Esophagus muscularis mucosa (tissue), 4 donors: ENCODE results near the gene CCL2. TPM values are rescaled to one million over a fixed set of nuclear protein-coding genes. Genes with fewer than 3 reads are reported as not detected.

ENCODE experiments used
- DNase-seq: peaks from one replicate; pipeline ENCODE4 v3.0.0-alpha.2; 2017; ENCODE audit errors: extremely low spot score
- H3K27ac ChIP-seq, 4 donors: fragments of 200-600 bp; sonication (generic); replicated peaks in 1 of 4; 1 replicate in 3 of 4; 2 replicates in 1 of 4; pipeline ENCODE4 v1.5.1; 2016 to 2019; ENCODE audit warnings: mild to moderate bottlenecking in 1 of 4
- H3K27me3 ChIP-seq, 4 donors: fragments of 200-600 bp; sonication (generic); one replicate each; pipeline versions ENCODE4 v1.5.1 to v1.6.0; 2016 to 2019
- H3K36me3 ChIP-seq, 4 donors: fragments of 200-600 bp; sonication (generic); one replicate each; pipeline ENCODE4 v1.5.1; 2016 to 2019
- H3K4me1 ChIP-seq, 4 donors: fragments of 200-600 bp; sonication (generic); one replicate each; pipeline ENCODE4 v1.5.1; 2016 to 2019
- H3K4me3 ChIP-seq, 4 donors: fragments of 200-600 bp; sonication (generic); 1 replicate in 2 of 4; 2 replicates in 2 of 4; pipeline ENCODE4 v1.5.1; 2016 to 2019; ENCODE audit warnings: mild to moderate bottlenecking in 4 of 4, moderate library complexity in 1 of 4
- H3K9me3 ChIP-seq, 4 donors: fragments of 200-600 bp; sonication (generic); 1 replicate in 3 of 4; 2 replicates in 1 of 4; pipeline ENCODE4 v1.5.1; 2016 to 2019
- EP300 ChIP-seq: sonication (generic); formaldehyde crosslinking; IDR thresholded peaks from one replicate; pipeline ENCODE4 v1.6.1; 2017; ENCODE audit warnings: antibody characterized with exemption
- POLR2A ChIP-seq: fragments of 450-650 bp; IDR thresholded peaks from one replicate; pipeline ENCODE4 v1.6.1; 2017; ENCODE audit warnings: antibody characterized with exemption, moderate library complexity, mild to moderate bottlenecking, low read depth
- POLR2AphosphoS5 ChIP-seq, 2 donors: sonication (generic); formaldehyde crosslinking; IDR thresholded peaks; one replicate each; pipeline ENCODE4 v1.6.1; 2017; ENCODE audit warnings: antibody characterized with exemption in 2 of 2
- WGBS: methylation state at CpG from one replicate; pipeline ENCODE4 v1.1.5; 2018; 5-methylcytosine and 5-hydroxymethylcytosine counted together
- intact Hi-C: fragments of 100-400 bp; cut with DNase I; formaldehyde crosslinking; loops from one replicate; pipeline ENCODE4 v1.15.1; 2023
- total RNA-seq, 4 donors: library from RNA; depleted of rRNA; stranded (reverse); fragments of >200 nt; gene quantifications; one replicate each; pipeline versions ENCODE4 v1.1.0 to v1.2.1, GENCODE V29; 2016
- TF ChIP-seq, protein P1 (sequence below), 3 experiments: fragments of 200-600 bp in 2 of 3; fragments of 450-650 bp in 1 of 3; sonication (generic) in 2 of 3; IDR thresholded peaks; one replicate each; pipeline ENCODE4 v1.5.1; 2017 to 2019; ENCODE audit warnings: antibody characterized with exemption in 3 of 3, mild to moderate bottlenecking in 2 of 3, moderate library complexity in 1 of 3

Gene CCL2
- total RNA-seq, 4 donors from 2014 or later: 7.1 to 514 (median 20.8) TPM

DNA sequence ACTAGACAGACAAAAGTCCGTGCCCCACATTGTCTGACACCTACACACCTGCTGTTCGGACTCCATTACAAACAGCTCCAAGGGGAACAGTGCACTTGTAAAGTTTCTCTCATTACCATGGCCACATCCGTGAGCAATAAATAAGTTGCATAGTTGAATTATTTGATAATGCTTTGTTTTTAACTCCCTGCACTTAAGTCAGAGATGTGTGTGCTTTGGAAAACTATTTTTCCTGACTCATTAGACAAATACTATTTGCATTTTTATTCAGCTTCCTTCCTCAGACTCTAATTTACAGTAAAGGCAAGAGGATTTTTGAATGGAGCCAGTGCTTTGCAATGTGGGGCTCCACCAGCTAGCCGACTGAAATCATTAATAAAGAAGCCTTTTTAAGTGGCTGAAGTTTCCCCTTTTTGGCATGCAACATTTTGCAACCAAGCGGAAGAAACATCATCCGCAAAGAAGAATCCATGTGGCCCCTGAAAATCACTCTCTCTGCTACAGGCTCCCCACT, 6.5 kb upstream of the CCL2 start:
- peaks cover 61 to 79% (median 68%) of the 10 kb centered on the region in 4 donors for H3K4me1 ChIP-seq
- H3K27ac ChIP-seq: peak overlapping the region; percentile 84 to 85 (median 84)
- intact Hi-C loops: no loop called here
- TF ChIP-seq POLR2A: no peak
- peak in 1 of 2 donors; percentile 52 for TF ChIP-seq POLR2AphosphoS5 (IDR thresholded peaks at IDR 0.05)
- no peak for DNase-seq
- H3K9me3 ChIP-seq: no peaks in the 10 kb centered on the region
- H3K36me3 ChIP-seq: no peaks in the 10 kb centered on the region
- no peak overlapping the region for H3K4me3 ChIP-seq
- H3K27me3 ChIP-seq: no peaks in the 10 kb centered on the region
- 41% methylated on average over 6 of the region's 6 CpGs for WGBS

DNA sequence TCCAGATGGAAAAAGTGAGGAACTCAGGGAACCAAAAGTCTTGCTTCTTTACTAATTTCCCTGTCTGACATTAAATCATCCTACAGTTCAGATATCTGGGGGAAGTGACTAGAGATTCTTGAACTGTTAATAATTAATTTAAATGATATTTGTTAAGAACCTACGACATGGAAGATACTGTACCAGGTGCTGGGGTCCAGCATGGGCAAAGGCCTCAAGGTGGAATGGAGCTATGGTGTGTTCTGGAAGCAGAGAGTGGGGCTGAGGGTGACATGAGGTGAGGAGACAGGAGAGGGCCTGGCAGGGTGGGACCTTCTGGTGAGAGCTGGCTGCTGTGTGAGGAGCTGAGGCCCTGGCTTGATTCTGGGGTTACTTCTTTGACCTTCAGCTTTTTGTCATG, 6.0 kb upstream of the CCL2 start:
- Histone ChIP-seq H3K27me3 (no peaks in the 10 kb centered on the region), H3K4me3 (no peak overlapping the region), H3K4me1 (peaks cover 66 to 79% (median 69%) of the 10 kb centered on the region in 4 donors), H3K36me3 (no peaks in the 10 kb centered on the region), H3K9me3 (no peaks in the 10 kb centered on the region), H3K27ac (peak overlapping the region; percentile 84 to 85 (median 84))
- no peak for DNase-seq
- WGBS: 83% methylated on average over 1 of the region's 1 CpG
- intact Hi-C loops: no loop called here
- TF ChIP-seq, protein P1, sequence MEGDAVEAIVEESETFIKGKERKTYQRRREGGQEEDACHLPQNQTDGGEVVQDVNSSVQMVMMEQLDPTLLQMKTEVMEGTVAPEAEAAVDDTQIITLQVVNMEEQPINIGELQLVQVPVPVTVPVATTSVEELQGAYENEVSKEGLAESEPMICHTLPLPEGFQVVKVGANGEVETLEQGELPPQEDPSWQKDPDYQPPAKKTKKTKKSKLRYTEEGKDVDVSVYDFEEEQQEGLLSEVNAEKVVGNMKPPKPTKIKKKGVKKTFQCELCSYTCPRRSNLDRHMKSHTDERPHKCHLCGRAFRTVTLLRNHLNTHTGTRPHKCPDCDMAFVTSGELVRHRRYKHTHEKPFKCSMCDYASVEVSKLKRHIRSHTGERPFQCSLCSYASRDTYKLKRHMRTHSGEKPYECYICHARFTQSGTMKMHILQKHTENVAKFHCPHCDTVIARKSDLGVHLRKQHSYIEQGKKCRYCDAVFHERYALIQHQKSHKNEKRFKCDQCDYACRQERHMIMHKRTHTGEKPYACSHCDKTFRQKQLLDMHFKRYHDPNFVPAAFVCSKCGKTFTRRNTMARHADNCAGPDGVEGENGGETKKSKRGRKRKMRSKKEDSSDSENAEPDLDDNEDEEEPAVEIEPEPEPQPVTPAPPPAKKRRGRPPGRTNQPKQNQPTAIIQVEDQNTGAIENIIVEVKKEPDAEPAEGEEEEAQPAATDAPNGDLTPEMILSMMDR (IDR thresholded peaks at IDR 0.05): no peak
- TF ChIP-seq POLR2A: no peak
- TF ChIP-seq EP300: no peak
- TF ChIP-seq POLR2AphosphoS5 (IDR thresholded peaks at IDR 0.05): no peak

DNA sequence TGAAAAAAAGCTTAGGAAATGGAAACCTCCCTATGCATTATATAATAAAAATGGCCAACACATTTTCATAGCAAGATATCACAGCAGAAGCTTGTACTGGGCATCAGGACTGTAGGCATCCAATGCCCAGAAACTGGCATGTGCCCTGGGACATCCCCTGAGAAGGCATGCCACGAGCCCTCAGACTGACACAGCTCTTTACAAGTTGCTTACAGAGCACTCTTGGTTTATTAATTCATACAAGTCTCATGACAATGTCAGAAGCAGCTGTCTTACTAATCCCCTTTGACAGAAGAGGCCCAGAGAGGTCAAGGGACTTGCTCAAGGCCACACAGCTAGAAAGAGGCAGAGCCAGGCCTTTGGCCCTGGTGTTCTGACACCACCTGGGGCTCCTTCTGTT, 5.6 kb upstream of the CCL2 start:
- intact Hi-C loops: no loop called here
- peak overlapping the region; percentile 84 to 85 (median 84) for H3K27ac ChIP-seq
- H3K4me1 ChIP-seq: peaks cover 70 to 81% (median 72%) of the 10 kb centered on the region in 4 donors
- peak; percentile 83 for DNase-seq
- 13% methylated on average over 1 of the region's 1 CpG for WGBS
- no peak overlapping the region for H3K4me3 ChIP-seq
- no peaks in the 10 kb centered on the region for H3K27me3 ChIP-seq
- H3K36me3 ChIP-seq: no peaks in the 10 kb centered on the region
- TF ChIP-seq POLR2A: no peak
- no peak for TF ChIP-seq POLR2AphosphoS5 (IDR thresholded peaks at IDR 0.05)
- TF ChIP-seq, protein P1 (IDR thresholded peaks at IDR 0.05): no peak
- TF ChIP-seq EP300: no peak
- H3K9me3 ChIP-seq: no peaks in the 10 kb centered on the region

DNA sequence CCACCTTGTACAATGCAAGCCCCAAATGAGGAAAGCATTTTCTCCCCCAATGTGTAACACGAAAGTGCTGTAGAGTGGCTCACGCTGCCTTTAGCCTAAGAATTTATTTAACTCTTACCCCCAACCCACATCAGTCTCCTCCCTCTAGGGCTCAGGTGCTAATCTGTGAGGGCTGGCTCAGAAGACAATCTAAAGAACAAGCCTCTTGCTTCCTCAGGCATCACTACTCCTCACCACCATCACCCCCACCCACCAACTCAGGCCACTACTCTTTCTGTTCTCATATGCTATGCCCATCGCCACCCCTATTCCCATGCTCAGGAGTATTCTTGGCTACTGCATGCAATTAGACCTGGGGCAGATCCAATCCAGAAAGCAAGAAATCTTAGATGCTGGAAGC, 3.9 kb upstream of the CCL2 start:
- Histone ChIP-seq H3K36me3 (no peaks in the 10 kb centered on the region), H3K4me3 (no peak overlapping the region), H3K9me3 (no peaks in the 10 kb centered on the region), H3K27ac (peak overlapping the region; percentile 29 to 85 (median 84)), H3K27me3 (no peaks in the 10 kb centered on the region), H3K4me1 (peaks cover 82 to 96% (median 89%) of the 10 kb centered on the region in 4 donors)
- intact Hi-C loops: no loop called here
- TF ChIP-seq, protein P1 (IDR thresholded peaks at IDR 0.05): no peak
- TF ChIP-seq POLR2A (no peak), EP300 (no peak), POLR2AphosphoS5 (IDR thresholded peaks at IDR 0.05) (no peak)
- WGBS: 97% methylated on average over 3 of the region's 3 CpGs
- DNase-seq: peak; percentile 62

DNA sequence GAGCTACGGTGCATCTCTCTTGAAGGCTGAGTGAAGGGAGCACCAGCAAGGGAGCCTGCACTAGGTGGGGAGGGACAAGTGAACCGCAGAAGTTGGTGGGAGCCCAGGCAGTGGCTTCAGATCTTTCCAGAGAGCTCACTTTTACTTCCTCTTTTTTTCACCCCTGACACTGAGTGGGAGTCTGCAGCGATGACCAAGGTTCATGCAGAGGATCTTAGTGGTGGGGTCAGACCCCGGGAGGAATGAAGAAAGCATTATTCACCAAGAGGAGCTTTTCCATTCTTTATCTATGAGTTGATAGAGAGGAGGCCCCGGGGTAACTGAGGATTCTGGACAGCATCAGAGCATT, 3.0 kb upstream of the CCL2 start:
- Histone ChIP-seq H3K4me1 (peaks cover 82 to 97% (median 94%) of the 10 kb centered on the region in 4 donors), H3K36me3 (no peaks in the 10 kb centered on the region), H3K27ac (peak overlapping the region; percentile 84 to 87 (median 85)), H3K9me3 (no peaks in the 10 kb centered on the region), H3K4me3 (peak overlapping the region in 1 of 4 donors; percentile 14), H3K27me3 (no peaks in the 10 kb centered on the region)
- WGBS: 26% methylated on average over 5 of the region's 5 CpGs
- no peak for DNase-seq
- no peak for TF ChIP-seq POLR2A
- no peak for TF ChIP-seq EP300
- no peak for TF ChIP-seq POLR2AphosphoS5 (IDR thresholded peaks at IDR 0.05)
- TF ChIP-seq, protein P1 (IDR thresholded peaks at IDR 0.05): no peak
- intact Hi-C loops: no loop called here
